GM18502 (cell line): ENCODE measurements around the gene PSMG3.

Source experiments
- ATAC-seq: cut with Tn5 transposase; IDR thresholded peaks from one replicate; pipeline ENCODE4 v1.9.1; 2021; ENCODE audit warnings: mild to moderate bottlenecking; ENCODE audit not compliant: unreplicated experiment, poor library complexity

Gene PSMG3

DNA sequence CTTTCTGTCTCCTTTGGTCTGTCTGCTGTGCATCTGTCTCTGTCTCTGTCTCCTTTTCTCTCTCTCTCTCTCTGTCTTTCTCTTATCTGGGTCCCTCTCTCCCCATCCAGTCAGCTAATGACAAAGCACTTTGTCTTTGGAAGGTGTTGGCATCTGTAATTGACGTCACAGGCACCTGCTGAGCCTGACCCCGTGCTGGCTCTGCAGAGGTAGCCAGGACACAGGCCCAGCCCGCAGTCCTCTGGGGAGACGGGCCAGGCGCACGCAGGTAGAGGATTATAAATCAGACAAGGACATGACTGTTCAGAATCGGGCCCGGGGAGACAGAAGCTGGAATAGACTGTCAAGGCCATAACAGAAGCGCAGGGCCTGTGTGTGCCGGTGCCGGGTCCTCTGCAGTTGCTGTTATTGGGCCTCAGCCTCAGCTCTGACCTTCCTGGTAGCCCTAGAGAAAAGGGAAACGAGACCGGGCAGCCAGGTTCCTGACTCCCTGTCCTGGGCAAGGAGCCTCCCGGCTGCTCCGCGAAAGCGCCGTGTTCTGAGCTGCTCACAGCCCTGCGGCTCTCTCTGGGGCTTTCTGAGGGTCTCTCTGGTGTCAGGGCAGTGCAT is 10.7 kb upstream of the PSMG3 start:
- no peak for ATAC-seq

DNA sequence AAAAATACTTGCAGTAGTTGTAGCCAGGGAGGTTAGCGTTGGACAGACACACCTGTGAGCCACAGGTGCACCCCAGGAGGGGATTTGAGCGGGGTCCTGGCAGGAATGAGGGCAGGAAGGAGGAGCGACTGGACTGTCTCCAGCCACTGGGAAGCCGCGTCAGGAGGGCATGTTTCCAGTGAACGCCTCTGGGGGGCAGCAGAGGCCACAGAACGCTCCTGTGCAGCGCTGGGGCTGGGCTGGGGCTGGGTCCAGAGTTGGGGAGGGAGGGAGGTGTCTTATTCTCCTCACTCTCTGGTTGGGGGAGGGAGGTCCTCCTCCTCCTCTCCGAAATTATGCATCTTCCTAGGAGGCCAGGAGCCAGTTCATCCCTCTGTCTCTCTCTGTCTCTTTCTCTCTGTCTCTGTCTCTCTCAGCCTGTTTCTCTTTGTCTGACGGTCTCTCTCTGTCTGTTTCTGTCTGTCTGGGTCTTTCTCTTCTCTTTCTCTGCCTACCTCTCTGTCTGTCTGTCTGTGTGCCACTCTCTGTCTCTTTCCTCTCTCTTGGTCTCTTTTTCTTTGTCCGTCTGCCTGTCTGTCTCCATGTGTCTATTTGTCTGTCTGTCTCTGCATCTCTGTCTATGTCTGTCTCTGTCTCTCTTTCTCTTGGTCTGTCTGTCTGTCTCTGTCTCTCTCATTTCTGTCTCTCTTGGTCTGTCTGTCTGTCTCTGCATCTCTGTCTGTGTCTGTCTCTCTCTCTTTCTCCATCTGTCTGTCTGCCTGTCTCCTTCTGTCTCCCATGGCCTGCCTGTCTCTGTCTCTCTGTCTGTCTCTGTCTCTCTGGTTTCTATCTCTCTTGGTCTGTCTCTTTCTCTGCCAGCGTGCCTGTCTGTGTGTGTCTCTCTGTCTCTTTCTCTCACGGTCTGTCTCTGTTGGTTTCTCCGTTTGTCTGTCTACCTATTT is 9.9 kb upstream of the PSMG3 start:
- peak; percentile 75 for ATAC-seq

- ATAC-seq, result no peak
Measured at GRCh38 chr7:1578513-1578912, 8.7 kb upstream of the PSMG3 start.

GRCh38 chr7:1576521-1577253 is 6.9 kb upstream of the PSMG3 start:
- no peak for ATAC-seq

GRCh38 chr7:1575809-1576208 is 6.0 kb upstream of the PSMG3 start:
- ATAC-seq, result no peak

DNA sequence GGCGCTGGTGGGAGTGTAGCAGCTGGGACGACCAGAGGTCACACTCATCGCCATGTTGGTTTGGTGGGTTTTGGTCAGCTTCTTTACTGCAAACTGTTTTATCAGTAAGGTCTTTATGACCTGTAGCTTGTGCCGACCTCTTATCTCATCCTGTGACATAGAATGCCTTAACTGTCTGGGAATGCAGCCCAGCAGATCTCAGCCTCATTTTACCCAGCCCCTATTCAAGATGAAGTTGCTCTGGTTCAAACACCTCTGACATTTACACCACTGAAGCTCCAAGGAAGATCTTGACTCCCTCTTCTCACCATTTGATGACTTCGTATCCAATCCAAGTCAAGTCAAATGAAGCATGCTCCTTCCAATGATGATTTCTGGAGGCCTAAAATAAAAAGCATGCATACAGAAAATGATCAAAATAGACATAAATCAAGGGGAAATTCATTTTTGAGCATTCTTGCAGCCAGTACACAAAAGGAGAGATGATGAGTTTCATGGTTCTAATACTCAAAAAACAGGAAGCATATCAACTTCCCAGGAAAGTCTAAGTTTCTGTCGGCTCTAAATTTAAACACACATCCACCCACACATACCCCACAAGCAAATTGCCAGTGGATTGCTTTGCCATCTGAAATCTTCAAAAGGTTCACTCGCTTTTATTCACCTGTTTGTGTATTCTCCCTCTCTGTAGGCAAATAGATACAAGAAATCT is 2.4 kb upstream of the PSMG3 start:
- no peak for ATAC-seq

- peak; percentile 1 for ATAC-seq
Measured at GRCh38 chr7:1569440-1569832, 396 bp downstream of the PSMG3 start.

- ATAC-seq, result no peak
Measured at GRCh38 chr7:1569016-1569415, 816 bp downstream of the PSMG3 start.

DNA sequence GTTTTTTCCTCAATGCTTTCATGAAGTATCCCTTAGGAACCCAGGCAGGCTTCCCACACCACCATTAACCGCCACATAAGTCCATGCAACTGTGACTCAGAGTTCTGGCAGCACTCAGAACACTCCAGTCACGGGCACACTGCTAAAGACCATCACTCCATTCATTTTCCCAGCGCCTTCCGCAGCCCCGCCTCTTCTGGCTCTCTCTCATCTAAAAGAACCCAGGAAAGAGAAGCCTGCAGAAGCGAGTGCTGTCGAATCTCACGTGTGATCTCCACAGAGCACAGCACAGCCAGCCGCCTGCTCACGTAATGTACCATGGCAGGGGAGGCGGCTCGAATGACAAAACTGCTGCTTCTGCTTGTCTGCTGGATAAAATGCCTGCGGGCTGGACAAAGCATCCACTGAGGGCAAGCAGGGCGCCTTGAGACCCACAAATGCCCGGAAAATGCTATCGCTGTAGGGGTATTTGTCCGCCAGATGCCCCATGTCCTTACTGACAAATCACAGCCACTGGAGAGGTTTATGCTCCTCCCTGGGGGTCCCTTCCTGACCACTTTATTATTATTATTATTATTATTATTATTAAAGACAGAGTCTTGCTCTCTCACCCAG is 1.8 kb downstream of the PSMG3 start:
- ATAC-seq, result no peak

DNA sequence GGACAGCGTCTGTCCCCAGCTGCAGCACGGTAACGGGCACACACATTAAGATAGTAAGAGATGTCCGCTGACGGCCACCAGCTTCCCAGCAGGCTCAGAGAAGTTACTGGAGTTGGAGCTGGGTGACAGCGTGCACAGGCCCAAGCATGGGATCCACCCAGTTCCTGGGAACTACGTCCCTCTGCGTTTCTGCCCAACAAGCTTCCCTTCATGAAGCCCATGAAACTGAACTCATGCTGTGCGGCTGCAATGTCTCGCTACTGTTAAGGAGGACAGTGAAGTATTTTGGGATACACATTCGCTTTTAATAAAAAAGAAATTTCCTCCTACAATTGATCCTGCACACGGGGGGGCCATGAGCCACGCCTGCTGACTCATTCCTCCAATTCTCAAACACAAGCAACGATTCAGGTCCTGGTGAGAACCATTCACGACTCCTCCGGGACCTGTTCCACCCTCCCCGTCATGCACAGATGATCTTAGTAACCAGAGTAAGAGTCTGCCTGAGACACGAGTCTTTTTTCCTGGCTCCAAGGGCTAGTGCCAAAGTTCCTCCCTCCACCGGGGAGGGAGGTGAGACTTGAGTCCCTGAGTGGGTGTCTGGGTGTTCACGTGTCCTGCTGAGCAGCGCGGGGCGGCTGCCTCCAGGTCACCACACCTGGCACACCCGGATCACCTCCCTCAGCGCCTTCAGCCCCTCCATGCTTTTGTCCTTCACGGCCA is 2.6 kb downstream of the PSMG3 start:
- no peak for ATAC-seq

DNA sequence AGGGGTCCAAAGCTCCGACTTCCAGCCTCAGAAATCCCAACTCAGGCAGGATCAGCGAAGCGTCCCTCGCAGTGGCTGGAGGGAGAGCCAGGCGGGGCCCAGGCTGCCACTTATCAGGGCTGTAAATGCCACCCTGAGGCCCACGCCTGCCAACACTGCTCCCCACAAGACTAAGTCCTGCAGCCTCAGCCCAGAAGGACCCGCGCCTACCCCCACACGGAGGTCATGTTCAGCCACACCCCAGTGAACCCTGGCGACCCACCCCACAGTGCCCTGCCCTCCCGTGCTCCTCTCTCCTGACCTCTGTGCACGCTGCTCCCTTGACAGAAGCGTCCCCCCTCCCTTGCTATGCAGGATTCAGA is 3.2 kb downstream of the PSMG3 start:
- ATAC-seq, result no peak

GRCh38 chr7:1564603-1565022 is 5.2 kb downstream of the PSMG3 start:
- no peak for ATAC-seq

- no peak for ATAC-seq
Measured at GRCh38 chr7:1563981-1564602, 5.7 kb downstream of the PSMG3 start.

GRCh38 chr7:1562597-1563051 is 7.2 kb downstream of the PSMG3 start:
- no peak for ATAC-seq

DNA sequence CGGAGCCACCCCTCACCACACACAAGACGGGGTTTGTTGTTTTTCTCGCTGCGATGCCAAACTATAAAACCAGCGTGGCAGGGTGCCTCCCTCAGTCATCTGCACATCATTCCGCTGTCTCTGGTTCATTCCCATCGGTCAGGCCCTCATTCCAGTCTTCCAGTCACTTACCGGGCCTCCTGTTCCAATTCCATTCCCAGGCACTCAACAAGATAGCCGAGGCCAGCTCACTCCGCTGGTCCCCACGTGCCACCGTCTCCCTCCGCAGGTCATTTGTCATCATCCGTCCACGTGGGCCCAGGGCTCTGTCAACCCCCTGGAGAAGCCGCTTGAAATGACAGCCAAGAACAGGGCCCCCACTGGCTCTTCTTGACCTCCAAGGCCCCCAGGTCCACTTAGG is 7.7 kb downstream of the PSMG3 start:
- ATAC-seq, result no peak

GRCh38 chr7:1561036-1561940 is 8.5 kb downstream of the PSMG3 start:
- ATAC-seq, result no peak

GRCh38 chr7:1560620-1561031 is 9.2 kb downstream of the PSMG3 start:
- no peak for ATAC-seq
